HG02943 (cell line): ENCODE results near the gene ARMH3.

Source experiments
- ATAC-seq: cut with Tn5 transposase; IDR thresholded peaks from one replicate; pipeline ENCODE4 v1.9.1; 2021; ENCODE audit warnings: mild to moderate bottlenecking, low read depth, moderate library complexity; ENCODE audit not compliant: unreplicated experiment

ARMH3 gene

DNA sequence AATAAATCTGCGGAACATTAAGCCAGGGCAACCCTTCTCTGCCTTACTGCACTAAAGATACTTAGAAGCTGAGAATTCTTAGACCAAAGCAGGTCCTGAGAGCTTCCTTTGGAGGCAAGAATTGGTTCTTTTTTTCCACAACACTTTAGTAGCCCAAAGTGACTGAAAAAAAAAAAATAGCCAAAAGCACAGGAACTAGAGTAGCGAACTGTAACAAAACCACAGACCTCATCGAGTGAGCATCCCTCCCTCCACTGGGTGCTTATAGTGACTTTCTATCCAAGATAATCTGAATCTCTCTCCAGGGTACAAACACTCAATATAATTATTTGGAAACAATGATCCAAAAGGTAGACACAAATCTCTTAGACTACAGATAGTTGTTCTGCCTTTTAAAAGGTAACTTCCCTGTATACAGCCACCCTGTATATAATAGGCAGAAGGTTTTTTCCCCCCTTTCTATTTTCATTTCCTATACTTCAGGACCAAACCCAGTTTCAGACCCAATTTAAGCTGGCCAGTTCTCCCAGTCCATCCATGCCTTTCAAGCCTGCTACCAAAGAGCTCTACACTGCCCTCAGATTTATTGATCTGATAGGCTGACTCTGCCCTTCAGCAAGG is 180.8 kb downstream of the ARMH3 start:
- ATAC-seq: no peak

DNA sequence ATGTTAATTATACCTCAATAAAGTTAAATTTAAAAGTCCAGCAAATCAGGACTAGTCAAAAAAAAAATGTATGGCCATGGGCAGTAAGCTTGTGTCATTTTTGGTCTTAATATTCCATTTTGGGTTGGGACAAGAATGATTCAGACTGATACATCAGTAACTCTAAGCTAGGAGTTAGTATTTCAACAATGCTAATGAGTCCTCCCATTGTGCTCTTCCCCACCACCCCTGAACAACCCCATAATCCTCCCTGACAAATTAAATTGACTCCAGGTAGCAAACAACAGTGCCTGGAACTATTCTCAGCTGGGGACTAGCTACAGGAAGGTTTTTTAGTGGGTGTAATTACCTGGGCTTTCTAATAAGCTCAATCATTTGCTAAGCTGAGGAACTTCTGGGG is 181.7 kb downstream of the ARMH3 start:
- ATAC-seq: no peak

DNA sequence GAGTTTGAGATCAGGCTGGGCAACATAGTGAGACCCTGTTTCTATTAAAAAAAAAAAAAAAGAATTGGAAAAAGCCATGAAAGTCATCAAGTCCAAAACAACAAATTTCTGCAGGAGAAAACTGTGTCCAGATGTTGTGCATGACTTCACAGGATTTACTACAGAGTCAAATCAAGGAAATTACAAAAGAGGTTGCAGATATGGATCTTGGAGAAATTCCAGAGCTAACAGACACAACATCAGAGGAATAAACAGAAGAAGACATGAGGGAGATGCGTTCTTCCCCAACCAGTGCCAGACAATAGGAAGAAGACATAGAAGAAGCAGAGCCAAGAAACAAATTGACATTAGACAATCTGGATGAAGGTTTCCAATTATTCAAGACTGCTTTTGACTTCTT is 188.0 kb downstream of the ARMH3 start:
- ATAC-seq: no peak

DNA sequence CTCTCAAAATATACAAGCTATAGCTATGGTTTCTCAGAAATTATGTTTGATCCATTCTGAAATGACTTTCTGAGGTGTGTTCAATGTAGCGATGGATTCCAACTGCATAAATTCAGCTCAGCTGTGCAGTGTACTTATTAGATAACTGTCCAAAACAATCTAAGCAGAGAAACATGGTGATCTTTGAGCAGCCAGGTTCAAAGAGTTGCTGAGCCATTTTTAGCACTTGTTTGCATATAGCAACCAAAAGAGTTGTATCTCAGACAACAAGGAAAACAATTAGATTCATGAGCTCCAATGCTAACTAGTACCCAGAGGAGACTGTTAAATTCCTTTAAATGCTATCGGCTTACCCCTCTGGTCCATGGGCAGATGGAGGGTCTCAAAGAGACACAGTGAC is 196.4 kb downstream of the ARMH3 start:
- ATAC-seq: no peak

DNA sequence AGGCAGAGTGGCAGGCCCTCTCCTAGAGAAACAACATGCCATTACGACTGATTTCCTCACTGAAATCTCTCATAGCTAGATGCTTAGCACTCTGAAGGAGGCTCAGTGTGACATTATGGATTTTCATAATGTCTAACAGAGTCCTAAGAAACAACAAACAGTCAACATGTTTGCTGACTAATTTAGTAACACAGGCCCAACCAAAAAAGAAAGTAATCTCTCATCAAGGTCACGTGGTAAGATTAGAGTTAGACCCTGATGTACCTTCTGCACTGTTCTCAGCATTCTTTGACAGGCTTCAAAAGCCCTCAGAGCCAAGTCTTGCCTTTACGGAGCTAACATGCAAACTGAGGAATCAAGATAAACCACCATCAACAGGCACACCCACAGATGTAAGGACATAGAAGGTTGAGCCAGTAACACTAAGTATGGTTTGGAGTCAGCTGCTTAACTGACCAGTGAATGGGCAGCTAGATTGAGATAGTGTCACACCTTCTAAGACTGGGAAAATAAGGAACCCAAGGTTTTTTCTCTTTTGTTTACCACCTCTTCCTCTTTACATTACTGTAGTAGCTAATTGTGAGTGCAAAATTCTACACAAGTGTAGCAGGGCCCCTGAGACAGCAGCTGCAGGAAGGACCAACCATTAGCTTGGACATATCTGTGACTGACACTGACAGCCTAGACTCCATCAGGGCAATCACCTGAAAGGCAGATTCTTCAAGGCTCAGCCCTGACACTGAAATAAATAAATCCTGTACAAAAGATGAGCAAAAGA is 197.1 kb downstream of the ARMH3 start:
- peak; percentile 67 for ATAC-seq

DNA sequence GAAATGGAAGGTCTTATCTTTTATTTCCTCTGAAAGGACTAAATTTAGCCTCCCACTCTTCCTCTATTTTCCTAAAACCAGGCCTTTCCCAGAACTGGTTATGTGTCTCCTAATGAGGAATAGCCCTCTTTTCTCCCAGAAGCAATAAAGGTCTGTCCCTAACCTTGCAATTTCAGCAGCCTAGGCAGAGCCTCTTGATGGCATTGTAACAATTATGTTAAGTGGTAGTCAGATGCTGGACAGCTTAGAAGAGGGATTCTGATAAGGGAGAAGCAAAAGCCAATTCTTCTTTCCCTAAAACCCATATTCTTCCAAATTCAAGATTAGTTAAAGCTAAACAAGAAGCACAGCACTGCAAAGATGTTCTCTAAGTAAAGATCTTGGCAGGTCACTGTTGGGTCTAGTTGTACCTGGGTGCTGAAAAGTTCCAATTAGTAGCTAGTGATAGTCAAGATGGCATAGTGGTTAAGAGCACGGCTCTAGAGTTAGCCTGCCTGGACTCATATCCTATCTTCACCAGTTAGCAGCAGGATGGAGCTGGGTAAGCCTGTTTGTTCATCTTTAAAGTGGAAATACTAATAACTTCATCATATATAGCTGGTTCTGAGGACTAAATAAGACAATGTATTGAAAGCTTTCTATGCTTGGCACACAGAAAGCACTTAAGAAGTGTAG is 198.0 kb downstream of the ARMH3 start:
- no peak for ATAC-seq

DNA sequence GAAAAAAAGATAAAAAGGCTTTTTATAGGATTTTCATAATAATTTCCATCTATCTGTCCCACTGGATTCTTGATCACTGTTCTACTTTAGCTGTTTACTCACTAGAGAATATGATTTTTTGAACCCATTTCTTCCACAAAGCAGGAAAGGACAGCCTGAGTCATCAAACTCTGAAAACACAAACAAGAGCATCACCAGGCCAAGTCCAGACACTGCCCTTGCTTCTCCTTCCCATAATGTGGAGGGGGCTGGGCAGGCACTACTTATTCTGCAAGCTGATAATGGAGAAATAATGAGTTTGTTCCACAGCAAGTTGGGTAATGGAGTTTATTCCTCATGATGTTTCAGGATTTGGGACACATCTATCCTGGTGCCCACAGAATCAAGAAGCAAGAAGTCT is 199.3 kb downstream of the ARMH3 start:
- no peak for ATAC-seq

DNA sequence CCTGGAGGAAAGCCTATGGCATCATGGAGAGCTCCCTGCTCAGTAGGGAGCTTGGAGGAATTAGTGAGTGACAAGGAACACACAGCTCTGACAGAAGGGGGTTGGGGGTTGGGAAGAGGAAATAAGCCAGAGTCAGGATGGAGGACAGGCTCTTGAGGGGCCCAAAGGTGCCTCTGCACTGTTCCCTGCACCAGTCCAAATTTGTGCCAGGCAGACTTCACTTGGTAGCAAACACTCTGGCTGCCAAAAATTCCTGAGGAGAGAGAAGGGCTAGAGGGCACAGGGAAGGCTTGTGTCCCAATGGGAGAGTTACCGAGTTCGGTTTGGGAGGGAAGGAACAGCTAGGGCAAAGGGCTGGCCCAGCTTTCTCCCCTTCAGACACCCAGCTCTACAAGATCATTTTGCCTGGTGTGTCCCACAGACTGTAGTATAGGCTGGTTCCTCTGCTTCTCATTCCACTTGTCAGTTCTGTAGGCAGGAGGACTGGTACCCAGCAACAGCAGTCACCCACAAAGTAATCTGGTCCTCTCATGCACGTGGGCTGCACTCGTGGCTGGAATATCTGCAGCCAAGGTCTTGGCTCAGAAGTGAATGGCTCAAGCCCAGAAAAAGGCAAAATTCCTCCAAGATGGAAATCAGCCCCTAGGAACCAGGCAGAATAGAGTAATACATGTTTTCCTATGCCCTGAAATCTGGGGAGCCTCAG is 204.4 kb downstream of the ARMH3 start:
- ATAC-seq: no peak

DNA sequence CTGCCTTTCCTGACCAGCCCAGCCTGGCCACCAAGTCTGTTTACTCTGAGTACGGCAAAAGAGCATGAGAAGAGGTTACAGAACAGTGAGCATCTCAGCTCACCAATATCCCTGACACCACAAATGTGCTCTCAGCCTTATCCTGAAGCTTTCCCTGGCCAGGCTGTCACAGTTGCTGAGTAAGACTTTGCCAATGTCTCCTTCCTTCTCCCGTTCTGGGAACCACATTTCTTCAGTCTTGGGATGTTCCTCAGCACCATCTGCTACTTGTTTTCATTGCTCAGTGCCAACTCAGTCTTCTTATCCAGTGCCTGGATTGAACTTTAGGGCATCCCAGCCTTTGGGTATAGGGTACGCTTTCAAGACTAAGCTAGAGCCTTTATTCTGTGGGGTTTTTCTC is 205.2 kb downstream of the ARMH3 start:
- no peak for ATAC-seq

DNA sequence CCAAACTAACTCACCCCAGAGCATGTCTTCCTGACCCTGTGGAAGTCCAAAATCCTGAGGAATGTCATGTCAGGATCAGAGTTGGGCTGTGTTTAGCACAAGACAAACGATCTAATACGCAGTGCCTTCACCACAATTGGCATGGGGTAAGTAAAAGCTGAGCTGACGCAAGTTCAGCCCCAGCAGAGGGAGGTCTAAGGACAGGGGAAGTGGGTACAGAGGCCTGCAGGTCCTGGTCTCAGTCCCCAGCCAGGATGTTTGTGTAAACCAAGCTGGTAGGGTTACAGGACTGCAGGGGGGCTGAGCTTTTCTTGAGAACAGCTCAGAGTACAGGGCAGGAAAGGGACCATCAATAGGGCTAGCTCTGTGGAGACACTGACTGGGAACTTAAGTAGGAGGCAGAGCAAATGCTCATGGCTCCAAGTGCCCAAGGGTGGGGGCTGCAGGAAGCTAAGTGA is 207.1 kb downstream of the ARMH3 start:
- ATAC-seq: no peak

DNA sequence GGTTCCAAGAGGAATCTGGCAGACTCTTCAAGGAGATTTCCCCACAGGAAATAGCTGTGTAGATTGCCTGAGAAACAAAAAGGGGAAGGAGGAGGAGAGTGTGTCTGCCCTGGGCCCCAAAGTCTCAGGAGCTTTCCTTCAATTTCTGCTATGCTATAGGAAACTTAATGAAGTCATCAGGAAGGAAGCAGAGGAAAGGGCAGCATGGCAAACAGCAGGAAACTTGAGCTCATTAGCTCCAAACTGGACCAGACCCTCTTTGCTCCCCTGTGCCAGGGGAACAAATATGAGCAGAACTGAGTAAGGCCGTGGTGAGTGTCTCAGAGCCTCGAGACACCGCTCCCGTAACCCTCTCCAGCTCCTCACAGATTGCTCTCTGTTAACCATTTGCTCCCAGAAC is 207.6 kb downstream of the ARMH3 start:
- ATAC-seq: no peak

DNA sequence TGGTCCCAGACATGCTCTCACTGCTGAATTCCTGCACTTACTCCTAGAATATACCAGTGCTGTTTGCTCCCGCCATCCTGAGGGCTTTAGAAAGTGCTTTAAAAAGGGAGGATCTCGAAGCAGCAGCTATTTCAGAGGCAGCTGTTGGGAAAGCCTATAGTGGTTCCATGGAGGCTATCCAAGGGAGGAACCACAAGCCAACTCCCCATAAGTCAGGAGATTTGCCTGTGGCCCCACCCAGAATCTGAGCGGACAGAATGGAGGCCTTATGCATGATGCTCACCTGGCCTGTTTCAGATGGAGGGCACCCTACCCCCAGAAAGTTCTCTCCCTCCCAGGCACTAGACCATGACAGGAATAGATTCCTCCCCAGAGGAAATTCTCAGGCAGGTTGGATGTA is 210.1 kb downstream of the ARMH3 start:
- no peak for ATAC-seq

DNA sequence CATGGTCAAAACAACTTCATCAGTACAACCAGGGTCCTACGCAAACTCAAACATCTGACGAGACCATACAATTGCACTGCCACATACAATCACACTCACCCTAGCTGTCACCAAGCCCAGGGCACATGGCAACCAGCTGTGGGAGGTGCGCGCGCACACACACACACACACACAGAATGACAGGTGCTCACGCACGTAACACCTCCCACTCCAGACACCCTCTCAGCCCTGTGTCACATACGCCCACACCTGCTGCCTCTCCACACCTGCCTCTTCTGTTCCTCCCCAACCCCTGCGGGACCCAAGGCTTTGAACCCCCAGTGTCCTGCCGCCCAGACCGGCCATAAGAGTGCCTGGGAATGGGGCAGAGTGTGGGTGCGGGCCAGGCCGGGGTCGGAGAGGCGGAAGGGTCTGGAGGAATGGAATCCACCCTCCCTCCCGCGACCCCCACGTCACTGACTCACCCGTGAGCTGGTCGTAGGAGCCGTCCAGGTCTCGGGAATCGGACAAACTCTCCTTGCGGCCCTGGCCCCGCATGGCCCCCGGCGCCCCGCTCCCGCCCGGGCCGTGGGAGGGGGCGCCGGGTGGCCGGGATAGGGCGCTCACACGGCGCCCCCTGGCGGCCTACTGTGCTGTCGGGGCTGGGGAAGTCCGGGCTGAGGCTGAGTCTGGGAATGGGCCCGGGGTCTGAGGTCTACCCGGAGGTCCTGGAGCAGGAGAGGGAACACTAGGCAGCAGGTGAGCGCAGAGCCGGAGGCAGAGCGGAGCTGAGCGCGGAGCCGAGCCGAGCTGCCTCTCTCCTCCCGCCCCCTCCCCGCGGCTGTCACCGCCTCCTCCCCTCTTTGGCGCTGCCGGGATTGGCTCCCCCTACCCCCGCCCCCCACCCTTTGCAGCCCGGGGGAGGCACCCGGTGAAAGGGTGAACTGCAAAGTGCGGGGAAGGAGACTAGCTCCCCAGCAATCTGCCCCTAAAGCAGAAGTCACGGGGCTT is 212.6 kb downstream of the ARMH3 start, which contains the start of gene KCNIP2:
Gene KCNIP2 (minus strand): TSS at position 769 of the 990 bp plus-strand sequence. CDS start 232 bp downstream, at position 537.
- ATAC-seq: no peak

DNA sequence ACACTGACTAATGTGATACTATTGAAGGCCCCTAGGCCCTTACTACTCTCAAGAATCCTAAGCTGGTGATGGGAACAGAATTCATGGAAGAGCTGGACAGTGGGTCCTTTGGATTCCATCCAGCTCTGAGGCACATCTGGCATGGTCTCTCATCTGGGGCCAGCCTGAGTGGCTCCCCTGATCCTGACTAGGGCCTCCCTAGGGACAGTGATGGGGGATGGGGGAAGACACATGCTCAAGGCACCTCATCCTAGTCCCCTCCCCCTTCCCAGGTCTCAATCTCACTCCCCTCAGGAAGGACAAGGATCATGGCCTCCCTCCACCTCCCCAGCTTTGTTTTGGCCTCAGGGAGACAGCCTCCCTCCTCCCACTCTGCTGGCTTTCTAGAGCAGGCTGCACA is 214.1 kb downstream of the ARMH3 start:
- ATAC-seq: no peak

DNA sequence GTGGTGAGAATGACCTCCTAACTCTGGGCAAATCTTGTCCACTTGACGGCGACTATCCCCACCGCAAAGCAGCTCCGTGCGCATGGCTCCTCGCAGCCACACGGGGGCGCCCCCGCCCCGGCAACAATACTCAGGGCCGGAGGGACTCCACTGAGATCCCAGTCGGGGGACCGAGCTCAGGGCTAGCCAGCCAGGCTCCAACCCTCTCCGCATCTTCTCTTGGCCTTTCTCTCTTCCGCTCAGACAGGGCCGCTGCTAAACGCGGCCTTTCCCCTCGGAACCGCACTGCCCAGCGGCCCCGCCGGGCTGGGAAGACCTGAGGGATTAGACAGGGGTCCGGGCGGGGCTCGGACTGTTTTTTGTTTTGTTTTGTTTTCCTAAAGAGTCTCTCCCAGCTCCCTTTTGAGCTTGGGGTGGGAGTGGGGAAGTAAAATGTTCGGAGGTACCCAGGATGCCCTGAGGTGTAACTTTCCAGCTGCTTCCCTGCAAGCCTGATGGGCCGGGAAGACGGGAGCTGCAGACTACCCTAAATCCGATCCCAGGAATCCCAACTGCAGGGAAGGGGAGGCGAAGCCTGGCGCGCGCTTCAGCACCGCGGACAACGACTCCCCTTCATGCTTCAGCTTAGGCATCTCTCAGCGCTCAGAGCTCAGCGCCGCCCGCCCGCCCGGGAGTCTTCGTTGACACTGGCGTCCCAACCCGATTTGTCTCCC is 215.1 kb downstream of the ARMH3 start:
- peak; percentile 60 for ATAC-seq

DNA sequence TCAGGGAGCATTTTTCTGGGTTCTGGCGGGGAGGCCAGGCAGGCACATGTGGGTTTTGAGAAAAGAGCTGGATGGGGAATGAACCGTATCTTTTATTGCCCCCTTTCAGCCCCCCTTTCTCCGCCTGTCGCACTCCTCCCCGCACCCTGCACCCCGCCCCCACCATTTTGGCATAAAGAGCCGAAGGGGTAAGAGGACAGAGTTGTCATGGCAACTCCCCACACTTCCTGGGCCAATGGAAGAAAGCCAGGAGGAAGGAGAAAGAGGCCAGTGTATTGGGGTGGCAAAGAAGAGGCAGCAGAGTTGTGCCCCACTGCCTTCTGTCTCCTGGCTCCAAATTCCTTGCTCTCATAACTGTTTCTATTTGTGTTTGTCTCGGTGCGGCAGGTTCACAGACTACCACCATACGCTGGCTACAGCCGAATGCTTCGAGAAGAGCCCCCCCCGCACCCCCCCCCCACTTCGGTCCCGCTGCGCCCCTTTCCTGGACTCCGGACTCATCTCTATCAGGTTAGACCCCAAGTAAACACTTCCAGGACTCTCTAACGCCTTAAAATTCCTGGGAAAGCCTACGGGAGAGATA is 215.8 kb downstream of the ARMH3 start:
- ATAC-seq: no peak

DNA sequence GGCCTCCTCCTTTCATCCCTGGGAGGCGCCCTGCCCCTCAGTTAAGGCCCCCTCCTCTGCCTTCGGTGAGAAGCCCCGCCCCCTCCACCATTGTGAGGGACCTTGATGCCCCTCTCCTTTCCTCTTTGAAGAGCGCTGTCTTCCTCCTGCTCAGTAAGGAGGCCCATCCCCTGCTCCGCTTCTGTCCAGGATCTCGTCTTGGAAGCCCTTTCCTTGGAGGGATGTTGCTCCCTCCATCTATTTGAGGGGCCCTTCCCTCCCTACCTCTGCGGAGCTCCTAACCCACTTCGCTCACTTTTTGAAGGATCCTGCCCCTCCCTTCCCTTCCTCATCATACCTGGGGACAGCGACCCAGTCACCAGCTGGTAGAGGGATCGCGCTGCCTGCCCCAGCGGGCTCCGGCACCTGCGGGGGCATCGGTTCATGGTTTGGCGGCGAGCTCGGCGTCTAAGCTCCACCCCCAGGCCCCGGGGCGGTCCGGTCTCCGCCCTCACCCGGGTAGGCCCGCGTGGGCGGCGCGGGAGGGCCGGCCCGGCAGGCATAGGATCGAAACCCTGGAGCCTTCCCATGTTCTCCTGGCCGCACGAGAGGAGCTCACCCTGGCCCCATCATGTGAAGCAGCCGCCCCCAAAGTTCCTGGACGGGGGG is 216.4 kb downstream of the ARMH3 start:
- no peak for ATAC-seq

DNA sequence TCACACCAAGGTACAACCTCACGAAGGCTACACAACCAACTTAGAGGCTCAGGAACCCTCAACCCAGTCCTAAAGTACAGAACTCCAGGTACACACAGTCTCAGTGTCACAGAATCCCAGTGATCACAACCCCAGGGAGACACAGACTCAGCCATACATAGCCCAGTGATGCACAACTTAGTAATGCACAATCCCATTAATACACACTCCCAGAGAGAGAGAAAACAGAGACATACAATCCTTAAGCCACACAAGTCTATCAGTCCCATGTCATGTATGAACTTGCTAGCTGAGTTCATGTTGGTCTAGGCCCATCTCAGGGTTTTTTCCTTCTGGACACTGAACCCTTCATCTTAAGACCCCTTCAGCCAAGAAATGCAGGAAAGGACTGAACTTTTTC is 217.0 kb downstream of the ARMH3 start:
- ATAC-seq: no peak
